Activated gamma-delta T cell treated with anti-CD3 and anti-CD28 coated beads, Interleukin-2, amount 50 U/mL, for 16 hours (primary cell): Measurements from ENCODE around the gene SH3RF3.

Experiments
- DNase-seq: peaks from one replicate; pipeline ENCODE4 v3.0.0-alpha.2; 2020; ENCODE audit warnings: low read depth

The SH3RF3 gene

DNA sequence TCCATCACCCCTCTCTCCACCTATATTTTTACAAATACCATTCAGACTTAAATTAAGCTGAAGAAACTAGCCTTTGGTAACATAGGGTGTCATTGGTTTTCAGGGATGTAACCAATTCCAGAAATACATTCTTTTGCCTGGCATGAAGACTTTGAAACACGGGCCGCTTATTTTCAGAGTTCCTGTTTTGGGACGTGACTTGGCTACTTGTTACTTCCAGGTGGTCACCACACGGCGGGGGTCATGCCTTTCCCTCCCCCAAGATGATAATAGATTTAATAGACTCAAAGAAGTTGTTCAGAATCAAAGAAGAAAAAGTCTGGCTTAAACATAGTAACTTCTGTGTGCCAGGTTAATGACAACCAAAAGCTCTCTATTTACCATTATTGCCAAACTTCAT lies 374.2 kb downstream of the SH3RF3 start:
- DNase-seq, result no peak

DNA sequence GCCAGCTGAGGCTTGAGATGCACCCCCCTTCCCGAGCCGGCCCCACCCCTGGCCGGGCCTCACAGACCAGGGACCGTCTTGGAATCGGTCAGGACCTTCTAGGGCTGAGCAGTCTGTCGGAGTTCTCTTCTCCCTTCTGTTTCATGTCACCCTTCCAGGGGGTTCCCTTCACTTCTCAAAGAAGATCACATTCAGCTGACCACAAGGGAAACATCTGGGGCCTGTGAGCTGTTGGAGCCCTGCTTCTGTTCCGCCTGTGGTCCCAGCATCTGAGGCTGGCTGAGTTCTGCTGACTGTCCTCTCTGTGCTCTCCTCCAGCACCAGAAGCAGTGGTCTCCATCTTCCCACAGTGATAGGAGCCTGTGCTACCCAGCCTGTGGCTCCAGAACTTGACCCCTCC lies 378.2 kb downstream of the SH3RF3 start:
- no peak for DNase-seq

DNA sequence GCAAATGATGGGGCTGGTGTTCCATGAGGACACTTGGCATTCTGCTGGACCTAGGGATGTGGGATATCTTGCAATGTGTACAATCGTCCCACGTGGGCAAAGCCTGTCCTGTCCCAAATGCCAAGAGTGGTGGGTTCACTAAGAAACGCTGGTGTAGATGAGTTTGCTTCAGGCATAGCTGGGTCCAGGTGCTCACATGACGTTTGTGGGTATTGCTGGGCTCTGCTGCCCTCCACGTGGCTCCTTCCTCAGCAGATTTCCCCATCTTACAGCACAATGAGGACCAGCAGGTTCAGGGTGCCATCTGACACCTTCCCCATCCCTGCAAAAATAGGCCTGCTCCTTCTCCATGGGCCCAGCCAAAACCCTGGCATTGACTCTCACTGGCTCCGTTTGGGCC lies 378.8 kb downstream of the SH3RF3 start:
- no peak for DNase-seq

DNA sequence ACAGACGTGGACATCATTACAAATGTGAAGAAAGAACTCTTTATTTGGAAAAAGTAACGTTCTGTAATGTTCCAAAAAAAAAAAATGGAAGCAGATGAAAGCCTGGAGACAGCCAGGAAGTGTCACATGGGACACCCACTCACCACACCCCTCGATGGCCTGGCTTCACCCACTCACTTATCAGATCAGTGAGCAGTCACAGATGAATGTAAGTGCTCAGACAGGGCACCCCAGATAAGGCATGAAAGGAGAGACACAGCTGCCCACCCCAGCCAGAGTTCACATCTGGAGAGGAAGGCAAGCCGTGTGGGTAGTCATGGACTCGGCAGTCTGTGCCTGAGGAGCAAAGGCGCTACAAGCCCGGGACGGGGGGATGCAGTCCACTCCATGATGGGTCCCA lies 379.6 kb downstream of the SH3RF3 start:
- no peak for DNase-seq

DNA sequence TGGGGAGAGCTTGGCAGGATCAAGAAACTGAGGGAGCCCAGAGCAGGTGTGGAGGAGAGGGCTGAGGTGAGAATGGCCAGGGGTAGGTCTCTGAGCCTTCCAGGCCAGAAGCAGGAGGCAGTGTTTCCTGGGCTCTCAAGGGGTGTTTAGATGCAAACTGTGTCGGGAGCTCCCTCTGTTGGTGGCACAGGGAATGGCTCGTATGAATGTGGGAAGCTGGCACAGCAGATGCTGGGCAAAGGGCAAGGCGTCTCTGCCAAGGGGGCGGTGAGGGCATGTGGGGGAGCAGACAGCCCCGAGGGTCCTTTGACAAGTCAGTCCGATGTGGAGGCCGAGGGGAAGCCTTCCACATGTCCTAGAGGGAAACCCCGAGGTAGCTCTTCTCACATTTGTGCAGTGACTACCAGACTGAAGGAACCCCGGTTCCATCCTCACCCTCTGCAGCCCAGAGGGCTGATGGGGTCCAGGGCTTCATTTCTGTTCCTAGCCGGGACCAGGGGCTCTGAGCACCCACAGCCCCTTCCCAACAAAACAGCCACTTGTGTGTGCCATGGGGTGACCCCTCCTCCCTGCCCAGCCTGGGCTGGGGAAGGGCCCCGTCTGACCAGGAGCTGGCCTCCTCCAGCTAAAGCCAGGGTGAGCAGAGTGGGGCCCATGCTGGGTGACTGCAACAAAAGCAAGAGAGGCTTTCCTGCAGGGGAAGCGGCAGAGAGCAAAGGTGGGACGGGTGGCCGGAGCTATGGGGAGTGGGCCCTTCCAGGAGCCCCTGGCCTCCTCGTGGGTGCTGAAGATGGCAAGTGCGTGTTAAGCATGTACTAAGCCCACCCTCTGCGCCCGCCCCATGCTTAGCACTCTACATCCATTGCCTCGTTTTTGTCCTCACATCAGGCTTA lies 381.4 kb downstream of the SH3RF3 start:
- peak; percentile 53 for DNase-seq

DNA sequence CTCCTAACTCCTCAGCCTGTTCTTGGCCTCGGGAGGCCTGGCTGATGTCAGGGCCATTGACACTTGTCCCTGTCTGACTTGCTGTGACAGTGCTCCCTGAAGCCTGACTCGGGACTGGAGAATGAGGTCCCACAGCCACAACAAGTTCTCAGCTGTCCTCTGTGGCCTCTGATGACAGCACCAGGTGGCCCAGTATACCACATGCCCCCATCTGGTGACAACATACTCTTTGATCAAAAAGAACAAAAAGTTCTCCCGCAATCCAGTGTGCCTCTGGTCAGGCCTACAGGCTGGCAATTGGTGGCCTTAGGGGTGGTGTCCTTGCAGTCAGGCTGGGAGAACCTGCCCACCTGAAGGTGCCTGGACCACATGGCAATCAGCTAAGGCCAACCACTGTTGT lies 382.2 kb downstream of the SH3RF3 start:
- no peak for DNase-seq

DNA sequence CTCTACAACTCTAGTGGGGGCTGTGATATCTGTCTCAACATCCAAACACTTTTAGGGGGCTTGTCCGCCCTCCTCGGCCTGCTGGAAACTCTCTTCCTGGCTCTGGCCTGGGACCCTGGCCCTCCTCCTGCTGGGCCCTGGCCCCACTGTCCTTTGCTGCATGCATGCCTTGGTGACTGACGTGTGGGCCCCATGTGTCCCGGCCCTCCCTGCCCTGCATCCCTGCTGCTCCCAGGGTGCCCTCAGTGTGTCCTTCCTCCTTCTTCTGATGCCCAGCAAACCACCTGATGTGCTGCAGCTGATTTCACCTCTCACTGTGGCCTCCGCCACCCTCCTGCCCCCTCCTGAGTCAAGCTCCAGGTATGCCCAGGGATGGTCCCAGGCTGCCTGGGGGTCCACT lies 383.1 kb downstream of the SH3RF3 start:
- DNase-seq, result no peak

DNA sequence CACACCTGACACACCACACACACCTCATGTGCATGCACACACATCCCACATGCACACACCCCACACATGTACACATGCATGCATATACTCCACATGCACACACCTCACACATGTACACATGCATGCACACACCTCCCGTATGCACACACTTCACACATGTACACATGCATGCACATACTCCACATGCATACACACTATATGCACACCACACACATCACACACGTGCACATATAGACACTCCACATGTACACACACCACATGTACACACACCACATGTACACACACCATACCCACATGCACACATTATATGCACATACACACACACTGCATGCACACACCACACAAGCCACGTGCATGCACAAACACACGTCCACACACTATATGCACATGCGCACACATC lies 384.2 kb downstream of the SH3RF3 start:
- DNase-seq, result no peak

DNA sequence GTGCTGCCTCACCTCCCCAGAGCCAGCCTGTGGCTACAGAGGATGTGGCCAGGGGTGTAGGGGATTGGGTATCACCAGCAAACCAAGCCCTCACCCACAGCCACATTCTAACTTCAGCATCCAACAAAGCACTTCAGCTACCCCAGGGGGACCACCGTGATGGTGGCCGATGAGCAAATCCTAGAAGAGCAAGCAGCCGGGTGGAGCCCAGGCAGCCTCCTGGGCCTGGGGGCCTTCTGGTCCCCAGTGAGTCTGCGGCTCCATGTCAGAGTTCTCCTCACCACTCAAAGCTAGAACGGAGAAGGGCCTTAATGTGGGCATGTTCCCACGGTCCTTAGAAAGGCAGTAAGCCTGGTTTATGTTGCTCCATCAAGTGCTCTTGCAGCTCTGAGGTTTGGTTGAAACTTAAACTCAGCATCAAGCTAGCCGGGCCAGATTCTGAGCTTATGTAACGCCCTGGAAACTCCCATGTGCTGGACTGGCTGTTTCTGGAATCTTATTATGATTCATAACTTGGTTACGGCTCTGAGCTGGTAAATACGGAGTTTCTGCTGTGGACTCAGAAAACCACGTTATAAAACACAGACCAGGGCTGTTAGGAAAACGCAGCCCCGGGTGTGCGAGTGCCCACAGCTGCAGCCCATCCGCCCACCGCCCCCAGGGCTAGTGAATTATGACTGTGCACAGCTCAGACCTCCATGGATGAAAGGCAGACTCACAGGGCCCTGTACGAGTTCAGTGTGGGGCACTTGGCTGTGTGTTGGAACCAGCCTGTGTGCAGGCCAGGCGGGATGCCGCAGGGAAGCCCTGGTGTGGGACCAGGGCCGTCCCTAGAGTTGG lies 385.0 kb downstream of the SH3RF3 start:
- DNase-seq, result no peak

DNA sequence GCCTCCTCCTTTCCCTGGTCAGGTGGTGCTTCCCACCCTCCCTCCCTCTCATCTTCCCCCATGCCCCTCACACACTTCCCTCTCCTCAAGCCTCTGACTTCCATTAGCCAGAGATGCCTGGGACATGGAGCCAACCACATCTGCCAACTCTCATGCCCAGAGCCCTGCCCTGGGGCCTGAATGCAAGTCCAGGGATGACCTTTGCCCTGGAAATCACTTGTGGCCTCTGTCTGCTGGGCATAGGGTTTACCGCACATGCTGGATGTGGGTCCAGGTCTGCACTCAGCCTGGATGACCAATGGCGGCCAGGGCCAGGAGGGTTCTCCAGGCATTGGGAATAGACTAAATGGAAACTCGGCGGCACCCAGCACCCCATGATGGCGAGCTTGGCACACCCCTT lies 385.9 kb downstream of the SH3RF3 start:
- DNase-seq, result no peak

DNA sequence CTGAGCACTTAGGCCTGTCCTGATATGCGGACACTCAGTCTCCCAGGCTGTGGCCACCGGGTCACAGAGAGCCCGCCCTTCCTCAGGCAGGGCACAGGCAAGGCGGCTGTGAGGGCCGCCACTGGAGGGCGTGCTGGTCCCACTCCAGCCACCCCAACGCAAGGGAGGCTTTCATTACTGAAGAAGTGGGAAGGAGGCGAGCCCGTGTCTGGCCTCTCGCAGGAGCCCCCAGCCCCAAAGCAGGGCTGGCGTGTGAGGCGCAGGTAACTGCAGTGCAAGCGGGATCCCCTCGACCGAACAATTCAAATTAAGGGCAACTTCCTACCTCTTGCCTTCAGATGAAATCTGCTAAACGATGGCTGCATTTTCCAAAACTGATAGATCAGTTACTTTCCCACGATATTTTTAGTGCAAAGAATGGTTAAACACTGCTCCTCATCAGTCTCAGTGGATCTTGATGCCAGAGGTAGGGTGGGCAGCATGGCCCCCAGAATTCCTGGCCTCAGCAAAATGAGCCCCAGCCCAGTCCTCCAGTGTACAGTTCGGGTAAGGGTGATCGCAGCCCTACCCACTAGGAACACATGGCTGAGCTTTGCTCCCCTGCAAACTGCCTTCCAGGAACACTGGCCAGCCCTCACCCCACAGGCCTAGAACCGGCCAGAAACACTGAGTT lies 387.6 kb downstream of the SH3RF3 start:
- DNase-seq, result no peak

DNA sequence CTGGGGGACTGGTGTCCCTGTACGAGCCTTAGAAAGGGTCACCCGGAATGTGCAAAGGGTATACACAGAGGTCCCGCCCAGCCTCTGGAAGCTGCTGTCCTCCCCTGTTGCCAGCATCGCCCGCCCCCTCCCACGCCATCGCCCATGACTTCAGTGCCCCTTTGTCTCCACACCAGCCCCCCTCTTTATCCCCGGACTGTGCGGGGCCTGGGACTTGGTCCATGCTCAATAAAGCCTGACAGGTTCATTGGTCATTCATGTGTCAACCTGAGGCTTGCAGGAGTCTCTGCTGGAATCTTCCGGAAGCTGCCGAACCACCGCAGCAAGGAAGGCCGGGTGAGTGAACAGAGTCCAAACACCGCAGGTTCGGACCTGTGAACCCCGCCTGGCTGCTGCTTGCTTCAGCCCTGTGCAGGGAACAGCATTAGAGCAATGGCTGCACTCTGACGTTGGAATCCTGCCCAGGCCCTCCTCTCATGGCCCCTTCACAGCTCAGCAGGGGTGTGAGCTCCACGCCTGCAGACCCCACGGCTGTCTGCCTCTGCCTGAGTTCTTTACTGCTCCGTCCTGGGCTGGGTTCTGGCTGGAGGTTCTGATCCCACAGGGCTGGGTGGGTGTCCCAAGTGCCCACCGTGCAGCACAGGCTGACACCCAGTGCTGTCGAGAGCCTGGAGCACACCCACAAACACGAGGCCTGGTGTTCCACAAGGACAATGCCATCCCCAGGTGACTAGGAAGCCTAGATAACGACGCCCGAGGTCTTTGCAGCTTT lies 388.3 kb downstream of the SH3RF3 start:
- no peak for DNase-seq

DNA sequence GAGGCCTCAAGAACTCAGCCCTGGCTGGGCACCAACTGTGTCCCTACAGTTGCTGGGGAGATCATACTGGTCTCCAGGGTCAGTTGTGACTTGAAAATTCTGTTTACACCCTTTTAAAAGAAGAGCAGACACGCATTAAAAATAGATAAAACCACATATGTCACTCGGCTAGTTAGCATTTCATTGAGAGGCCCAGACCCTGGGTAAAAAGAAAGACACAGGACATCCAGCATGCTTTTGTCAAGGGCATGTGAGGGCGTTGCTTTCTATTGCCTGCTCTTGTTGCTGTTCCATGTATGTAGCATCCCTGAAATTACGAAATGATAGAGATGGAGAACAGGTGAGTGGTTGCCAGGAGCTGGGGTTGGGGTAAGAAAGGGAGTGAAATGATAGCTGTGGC lies 390.5 kb downstream of the SH3RF3 start:
- no peak for DNase-seq

DNA sequence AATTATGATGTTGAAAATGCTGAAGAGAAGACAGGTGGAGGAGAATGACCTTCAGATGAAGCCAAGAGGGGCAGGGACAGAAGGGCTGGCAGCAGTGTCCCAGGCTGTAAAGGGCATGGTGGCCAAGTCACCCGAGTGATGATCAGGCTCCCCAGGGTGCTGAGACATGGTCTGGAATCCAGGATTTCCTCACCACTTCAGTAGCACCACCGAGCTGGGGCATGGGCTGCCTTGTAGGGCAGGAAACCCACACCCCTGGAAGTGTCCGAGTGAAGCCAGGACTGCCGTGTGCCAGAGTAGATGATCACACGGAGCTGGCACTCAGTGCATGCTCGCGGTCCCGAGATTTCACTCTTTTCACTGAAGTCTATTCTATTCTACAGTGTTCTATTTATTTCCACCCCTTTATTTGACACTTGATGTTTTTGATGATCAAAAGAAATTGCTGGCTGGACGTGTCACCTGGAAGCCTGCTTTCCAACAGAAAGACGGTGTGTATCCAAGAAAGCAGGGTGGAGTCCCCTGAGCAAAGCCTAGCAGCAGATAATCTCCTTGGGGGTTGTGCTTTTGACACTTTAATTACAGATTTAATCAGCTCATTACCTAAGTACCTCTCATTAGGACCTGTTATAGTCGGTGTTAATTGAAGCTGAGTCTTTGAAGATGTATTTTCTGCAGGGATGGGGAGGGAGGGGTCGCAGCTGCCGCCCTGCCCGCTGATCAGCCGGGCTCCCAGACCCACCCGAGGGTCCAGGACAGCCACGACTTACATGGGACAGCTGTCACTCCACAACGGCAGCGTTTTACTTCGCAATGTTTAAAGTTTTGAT lies 392.4 kb downstream of the SH3RF3 start:
- no peak for DNase-seq

DNA sequence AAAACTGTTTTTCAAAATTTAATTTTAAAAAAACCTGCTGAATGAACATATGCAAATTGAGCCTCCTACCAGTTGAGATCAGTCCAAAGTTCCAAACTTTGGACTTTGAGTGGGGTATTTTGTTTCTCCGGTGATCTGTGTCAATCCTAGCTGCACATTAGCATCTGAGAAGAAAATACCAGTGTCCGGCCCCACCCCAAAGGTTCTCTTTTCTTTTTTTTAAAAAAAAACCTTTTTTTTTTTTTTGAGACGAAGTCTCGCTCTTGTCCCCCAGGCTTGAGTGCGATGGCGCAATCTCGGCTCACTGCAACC lies 393.0 kb downstream of the SH3RF3 start:
- no peak for DNase-seq

DNA sequence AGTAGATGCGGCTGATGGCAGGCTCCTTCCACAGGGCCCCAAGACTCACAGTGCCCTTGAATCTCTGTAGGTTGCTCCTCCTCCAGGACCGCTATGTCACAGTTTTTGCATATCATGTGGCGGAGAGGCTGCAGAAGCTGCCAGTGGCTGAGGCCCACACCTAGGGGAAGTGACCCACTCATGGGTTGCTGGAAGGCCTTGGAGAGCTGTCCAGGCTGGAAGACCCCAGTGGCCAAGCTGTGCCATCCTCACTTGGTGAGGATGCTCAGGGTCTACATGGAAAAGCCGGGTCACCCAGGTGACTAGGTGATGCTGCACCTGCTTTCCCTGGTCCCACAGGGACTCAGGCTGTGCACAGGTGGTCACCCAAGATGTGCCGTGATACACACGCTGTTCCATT lies 394.1 kb downstream of the SH3RF3 start:
- no peak for DNase-seq

DNA sequence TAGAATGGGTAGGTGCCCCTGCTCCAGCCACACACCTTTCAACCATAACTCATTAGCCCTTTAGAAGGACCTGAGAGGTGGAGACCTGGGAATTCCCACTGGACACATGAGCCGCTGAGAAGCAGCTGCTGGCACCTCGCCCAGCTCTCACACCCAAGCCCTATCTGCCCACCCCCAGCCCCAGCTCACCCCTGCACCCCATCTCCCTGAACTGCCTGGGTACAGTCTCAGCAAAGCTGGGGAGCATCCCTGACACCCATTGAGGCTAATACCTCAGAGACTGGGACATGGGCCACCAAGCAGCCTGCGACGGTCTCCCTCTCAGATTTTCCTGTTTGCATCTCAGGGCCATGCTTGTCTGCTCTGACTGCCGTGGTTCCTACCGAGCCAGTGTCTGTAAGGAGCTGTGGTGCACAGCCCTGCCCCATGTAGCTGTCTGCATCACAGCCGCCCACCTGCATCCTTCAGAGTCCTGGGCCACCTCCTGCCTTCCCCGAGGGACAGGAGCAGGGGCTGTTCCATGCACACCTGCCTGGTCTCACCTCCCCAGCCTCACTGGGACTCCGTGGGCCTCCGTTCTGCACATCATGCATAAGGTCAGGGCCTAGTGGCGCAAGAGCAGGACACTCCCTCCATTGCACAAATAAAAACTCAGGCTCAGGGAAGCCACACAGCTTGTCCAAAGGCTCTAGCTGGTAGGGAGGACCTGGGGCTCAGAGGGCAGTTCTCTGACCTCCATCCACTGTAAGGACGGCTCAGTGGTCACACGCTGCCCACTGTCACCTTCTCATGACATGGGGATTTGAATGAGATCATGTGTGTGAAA lies 394.7 kb downstream of the SH3RF3 start:
- DNase-seq, result no peak

DNA sequence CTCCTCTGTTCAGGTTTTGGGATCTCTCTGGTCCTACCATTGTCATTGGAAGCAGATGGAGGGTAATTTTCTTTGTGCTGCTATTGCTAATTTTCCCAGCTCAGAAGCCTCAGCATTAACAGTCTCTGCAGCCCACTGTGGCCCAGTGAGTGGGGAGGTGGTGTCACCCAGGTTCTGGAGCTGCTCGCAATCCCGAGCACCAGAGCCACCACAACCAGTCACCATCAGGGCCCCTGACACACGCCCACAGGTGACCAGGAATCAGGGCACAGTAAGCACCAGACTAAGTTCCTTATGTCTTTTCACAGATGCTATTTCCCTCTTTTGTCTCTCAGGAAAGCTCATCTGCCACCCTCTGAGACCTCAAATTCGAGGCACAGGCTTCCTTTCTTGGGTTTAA lies 396.8 kb downstream of the SH3RF3 start:
- no peak for DNase-seq

DNA sequence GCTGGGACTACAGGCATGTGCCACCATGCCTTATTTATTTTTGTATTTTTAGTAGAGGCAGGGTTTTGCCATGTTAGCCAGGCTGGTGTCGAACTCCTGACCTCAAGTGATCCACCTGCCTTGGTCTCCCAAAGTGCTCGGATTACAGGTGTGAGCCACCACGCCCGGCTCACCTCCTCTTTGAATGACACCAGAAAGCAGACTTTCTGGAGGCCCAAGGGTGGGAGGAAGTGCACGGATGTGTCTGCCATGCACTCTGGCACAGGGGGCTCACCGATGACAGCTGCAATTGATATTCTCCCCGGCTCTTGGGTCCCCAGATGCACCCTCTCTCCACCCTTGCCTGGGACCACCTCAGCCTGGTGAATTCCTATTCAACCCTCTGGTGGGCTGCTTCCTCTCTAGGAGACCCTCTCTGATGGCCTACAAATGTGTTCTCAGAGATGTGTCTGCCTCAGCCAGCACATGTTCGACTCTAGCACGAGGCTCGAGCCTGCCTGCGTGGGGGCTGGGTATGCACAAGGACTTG lies 397.5 kb downstream of the SH3RF3 start:
- DNase-seq, result no peak

DNA sequence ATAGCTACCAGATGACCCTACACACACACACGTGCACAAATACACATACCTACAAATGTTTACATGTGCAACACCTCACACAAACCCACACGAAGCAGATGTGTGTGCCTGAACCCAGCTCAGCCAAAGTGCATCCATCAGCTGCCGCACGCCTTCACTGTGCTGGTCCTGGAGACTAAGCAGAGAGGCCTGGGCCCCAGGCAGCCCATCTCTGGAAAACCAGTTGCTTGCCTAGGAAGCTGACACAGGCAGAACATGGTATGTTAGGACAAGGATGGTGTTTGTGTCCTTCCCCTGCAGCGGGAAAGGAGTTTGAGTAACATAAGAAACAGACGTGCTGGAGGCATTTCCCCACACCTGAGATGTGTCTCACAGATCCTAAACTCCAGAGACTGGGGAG lies 398.1 kb downstream of the SH3RF3 start:
- no peak for DNase-seq
